Fibroblast of skin of left biceps (primary cell): ENCODE results near the gene BDH1.
"Not testable (repeated sequence)": the region's sequence is repeated elsewhere in the genome, so short reads cannot be mapped to it uniquely, and the experiment has no call there.

Experiments
- DNase-seq, 2 experiments: peaks; one replicate each; pipeline ENCODE4 v3.0.0-alpha.2; 2013; ENCODE audit warnings: low read depth in 2 of 2

Gene BDH1

DNA sequence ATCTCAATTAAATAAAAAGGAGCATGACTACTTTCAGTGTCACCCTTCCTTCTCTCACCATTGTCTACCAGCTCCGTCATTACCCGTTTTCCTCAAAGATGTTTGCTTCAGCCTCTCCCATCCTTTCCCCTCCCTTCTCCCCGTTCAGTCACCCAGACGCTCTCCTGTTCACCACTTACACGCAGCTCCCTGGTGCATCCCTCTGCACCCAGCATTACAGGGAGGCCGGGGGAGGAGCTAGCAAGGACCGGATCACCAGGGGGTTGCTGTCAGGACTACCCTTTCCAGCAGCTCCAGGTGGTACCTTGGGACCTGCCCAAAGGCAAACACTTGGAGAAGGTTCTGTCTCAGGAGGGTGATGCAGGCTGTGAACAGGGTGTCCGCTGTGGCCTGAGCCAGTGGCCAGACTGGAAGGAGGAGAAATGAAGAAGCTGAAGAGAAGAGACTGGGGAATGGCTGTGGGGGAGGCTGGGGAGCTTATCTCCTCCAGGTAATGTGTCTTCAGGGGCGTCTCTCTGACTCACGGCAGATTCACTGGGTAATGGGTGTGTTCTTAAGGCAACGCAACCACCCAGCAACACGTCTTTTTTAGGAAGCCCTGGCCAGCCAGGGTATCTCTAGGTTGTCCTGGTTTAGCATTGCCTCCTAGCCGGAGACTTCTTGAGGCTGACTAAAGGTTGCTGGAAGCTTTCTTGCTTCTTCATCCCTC lies 21.8 kb upstream of the BDH1 start:
- no peak for DNase-seq

- no peak for DNase-seq
These were observed 21.1 kb upstream of the BDH1 start for GRCh38 chr3:197576838-197577237.

GRCh38 chr3:197575362-197575761 lies 19.6 kb upstream of the BDH1 start:
- DNase-seq: no peak

GRCh38 chr3:197574396-197574991 lies 18.7 kb upstream of the BDH1 start:
- not testable (repeated sequence) for DNase-seq

DNA sequence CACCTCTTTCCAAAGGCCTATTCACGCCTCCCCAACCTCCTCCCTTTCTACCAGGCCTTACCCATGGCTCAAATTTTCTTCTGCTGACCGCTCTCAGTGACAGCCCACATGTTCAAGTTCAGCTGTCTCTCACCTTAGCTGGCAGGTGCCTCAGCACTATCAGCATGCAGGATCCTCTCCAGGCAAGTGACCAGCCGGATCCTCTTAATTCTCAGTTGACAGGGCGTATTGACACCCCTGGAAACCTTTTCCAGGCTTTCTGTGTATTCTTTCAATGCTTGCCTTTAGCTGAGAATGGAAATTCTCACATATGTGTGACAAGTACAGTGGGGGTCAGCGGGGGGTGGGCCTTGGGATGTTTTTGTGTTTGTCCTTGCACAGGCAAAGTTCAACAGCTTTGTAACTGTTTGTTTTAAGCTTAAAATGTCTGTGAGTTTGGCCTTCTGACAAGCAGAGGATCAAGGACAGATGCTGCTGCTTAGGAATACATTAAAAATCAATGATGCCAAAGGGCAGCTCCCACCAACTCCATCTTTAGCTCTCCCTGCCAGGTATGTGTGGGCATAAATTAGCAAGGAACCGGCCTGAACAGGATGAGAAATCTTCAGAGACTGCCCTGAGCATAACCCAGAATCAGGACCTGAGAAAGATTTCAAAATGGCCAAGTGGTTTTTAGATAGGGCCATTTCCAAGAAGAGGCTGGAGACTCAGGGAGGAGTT lies 17.4 kb upstream of the BDH1 start:
- no peak for DNase-seq

DNA sequence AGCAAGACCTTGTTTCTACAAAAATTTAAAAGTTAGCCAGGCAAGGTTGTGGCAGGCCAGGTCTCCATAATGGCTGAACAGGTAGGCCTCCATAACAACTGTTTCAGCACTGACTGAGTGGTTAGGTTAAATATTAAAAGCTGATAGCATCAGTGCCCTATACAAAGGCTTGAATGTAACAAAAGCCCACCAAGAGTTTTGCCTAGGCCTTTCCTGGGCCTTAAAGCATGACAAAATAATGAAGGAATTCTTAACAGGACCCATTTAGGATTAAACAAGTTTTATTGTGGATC lies 16.1 kb upstream of the BDH1 start:
- DNase-seq: not testable (repeated sequence)

DNA sequence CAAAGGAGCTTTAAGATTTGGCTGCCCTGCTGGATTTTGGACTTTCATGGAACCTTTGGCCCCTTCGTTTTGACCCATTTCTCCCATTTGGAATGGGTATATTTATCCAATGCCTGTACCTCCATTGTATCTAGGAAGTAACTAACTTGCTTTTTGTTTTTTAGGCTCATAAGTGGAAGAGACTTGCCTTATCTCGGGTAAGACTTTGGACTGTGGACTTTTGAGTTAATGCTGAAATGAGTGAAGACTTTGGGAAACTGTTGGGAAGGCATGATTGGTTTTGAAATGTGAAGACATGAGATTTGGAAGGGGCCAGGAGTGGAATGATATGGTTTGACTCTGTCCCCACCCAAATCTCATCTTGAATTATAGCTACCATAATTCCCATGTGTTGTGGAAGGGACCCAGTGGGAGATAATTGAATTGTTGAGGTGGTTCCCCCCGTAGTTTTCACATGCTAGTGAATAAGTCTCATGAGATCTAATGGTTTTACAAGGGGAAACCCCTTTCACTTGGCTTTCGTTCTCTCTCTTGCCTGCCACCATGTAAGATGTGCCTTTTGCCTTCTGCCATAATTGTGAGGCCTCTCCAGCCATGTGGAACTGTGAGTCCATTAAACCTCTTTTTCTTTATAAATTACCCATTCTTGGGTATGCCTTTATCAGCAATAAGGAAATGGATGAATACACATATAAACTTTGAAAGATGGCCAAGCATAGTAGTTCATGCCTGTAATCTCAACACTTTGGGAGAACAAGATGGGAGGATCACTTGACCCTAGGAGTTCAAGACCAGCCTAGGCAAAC lies 15.5 kb upstream of the BDH1 start:
- not testable (repeated sequence) for DNase-seq

- DNase-seq: not testable (repeated sequence)
These were observed 13.7 kb upstream of the BDH1 start for GRCh38 chr3:197569433-197569832.

DNA sequence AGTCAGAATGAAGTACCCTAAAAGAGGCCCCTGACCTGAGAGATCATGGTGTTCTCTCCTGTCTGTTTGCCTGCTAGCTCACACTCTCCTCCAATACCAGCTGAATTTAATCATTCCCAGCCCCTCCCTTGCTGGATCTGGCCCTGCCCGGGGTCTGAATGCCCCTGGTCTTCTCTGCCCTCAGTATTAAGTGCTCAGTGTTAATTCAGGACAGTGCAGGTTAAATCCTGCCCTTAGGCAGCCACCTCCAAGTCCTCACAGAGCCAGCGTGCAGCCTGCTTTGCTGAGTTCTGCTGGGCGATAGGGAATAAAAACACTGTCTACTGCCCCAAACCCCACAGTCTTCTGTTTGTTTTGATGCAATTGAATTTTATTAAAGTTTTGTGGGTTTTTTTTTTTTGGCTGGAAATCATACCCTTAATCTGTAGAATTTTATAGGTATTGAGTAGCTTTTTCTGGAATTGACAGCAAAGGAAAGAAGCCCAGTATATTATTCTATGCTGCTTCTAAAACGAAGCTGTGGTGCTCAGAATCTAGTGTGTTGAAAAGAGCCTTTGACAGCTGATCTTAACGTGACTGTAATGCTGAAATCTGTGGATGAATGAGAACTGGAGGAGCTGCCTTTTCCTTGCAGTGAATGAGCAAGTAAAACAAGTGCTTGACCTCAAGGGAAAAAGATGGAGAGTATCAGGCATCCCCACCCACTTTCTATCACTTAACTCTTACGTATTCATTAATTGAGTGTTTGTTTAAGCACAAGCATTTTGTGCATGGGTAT lies 12.3 kb upstream of the BDH1 start:
- no peak for DNase-seq

- DNase-seq: not testable (repeated sequence)
These were observed 10.4 kb upstream of the BDH1 start for GRCh38 chr3:197566155-197566554.

DNA sequence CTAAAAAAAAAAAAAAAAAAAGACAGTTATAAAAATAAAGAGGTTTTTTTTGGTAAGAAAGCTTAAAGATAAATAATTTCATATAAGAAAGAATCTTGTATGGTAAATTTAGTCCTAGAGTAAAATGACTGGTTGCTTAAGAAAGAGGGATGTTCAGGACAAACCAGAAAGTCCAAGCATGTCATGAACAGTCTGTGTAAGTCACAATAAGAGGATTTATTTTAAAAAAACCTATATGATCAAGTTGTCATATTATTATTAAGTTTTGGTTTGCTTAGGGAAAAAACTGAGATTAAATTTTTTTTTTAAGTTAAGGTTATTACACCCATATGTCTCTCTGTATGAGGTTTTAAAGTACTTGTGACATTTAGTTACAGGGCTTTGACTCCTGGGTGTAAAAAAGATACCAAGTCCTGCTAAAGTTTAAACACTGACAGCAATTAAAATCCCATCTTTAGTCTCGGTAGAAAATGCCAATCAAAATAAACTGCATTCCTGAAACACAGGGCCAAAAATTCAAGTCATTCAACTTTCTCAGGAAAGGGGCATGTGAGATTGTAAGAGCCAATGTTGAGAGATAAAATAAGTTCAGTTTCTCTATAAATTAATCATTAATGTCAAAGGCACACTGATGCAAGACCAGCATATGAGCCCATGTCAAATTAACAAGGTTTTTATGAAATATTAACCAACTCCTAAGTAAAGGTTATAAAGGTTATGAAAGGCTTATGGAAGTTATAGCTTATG lies 8.5 kb upstream of the BDH1 start:
- no peak for DNase-seq

DNA sequence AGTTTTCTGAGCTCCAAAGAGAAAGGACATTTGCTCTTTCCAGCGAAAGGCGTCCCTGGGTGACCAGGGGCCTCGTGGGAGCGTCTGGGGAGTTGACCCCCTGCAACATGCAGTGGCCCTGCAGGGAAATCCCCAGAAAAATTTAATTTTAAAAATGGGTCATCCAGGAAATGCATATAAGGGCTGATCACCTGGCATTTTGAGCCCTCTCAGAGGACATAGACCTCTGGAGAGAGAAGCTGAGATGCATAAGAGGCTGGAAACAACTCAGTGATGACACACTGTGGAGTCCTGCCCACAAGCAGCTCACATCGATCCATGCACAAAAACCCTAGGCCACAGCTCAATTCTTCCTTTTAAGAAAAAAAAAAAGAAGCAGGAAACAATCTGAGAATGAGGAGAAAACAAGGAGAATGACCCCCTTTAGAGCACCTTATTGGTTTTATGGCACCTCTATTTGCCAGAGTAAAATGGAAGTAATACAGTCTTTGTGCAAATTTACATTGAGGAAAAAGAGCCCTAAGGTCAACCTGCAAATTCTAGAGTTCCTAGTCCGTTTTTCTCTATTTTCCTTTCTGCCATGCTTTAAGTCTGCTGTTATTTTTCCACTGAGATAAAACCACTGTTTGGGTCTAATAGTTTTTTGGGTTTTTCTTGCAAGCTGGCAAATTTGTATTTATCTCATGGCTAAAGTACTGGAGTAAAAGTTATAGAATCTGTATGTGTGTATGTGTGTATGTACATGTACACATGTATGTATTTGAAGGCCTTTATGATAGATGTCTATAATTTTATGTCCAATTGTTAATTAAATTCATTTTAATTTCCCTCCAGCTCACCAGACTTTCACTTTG lies 6.9 kb upstream of the BDH1 start:
- DNase-seq: no peak

DNA sequence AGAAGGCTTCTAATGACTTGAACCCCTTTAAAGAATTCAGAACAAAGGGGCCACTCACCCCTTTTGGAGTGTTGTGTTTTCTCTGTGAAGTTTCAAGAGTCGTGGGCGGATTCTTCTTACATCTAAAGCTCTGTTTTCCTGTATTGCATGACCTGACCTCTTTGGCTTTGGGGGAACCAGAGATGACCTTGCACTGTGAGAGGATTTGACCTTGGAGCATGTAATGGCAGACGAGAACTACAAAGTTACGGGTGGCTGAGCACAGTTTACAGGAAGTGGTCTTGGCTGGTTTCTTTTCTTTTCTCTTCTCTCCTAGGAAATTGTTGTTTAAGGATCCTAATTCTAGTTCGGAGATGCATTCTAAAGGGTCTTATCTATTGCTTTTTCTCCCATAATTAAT lies 6.2 kb upstream of the BDH1 start:
- no peak for DNase-seq

GRCh38 chr3:197559651-197560050 lies 3.9 kb upstream of the BDH1 start:
- DNase-seq: no peak

DNA sequence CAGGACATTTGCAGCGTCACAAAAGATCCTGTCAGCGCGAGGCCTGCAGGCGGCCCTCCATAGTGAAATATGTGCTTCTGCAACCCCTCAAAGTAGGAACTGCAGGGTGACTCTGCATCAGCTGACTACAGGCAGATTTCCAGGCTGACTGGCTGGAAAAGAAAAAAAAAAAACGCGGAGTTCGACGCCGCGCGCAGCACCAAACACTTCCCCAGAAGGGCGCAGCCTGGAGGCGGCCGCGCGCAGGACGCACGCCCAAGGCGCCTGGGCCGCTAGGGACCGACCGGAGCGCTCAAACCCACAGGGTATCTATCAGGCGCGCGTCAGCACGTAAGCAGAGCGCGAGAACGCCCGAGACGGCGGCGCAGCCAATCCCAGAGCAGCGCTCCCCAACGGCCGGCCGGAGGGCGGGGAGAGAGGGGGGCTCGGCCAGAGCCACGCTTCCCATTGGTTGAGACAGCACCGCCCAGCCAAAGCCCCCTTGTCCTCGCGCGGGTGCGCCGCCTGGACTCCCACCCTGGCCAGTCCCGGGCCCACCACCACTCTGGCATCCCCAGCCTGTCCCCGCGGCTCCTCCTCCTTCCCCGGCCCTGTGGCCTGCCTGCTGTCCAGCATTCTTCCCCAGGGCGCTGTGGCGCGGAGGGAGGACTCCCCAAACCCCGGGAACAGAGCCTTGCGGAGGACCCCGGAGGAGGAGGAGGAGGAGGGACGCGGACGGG lies 1.0 kb downstream of the BDH1 start:
- peak; percentile 90 to 92 for DNase-seq

DNA sequence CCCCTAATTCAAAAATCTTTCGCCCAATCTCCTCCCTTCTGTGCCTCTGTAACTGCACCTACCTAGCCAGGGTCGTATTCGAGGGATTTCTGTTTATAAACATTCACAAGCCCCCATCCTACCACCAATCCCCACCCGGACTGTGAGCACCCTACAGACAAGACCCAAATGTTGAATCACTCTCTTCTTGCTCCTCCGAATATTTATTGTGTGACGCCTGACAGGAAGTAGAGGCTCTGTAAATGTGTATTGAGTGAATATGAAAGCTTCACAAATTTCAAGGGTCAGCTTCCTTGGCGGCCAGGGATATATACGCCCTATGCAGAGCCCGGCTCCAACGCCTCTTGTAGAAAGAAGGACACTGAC lies 1.6 kb downstream of the BDH1 start:
- no peak for DNase-seq

DNA sequence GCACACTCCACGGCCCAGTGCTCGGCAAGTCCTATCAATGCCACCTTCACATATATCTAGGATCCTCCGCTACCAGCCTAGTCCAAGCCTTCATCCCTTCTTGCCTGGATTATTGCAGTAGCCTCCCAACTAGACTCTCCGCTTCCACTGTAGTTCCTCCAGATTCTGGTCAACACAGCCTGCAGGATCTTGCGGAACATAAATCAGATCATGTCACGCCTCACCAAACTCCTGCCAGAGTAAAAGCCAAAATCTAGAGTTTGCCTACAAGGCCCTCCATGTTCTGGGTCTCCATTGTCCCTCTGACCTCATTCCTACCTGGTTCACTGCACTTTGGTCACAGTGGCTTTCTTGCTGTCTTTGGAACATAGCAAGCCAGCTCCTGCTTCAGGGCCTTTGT lies 3.6 kb downstream of the BDH1 start:
- DNase-seq: no peak

- DNase-seq: no peak
These were observed 5.3 kb downstream of the BDH1 start for GRCh38 chr3:197550489-197550888.

- DNase-seq: no peak
These were observed 6.4 kb downstream of the BDH1 start for GRCh38 chr3:197549261-197549885.
